ENCODE results near the gene MEPCE. TPM values are rescaled to one million over a fixed set of nuclear protein-coding genes. Genes with fewer than 3 reads are reported as not detected.
A peak's percentile ranks its signal among the peaks of the same experiment; 100 is the strongest.
"Not testable (repeated sequence)": the region's sequence is repeated elsewhere in the genome, so short reads cannot be mapped to it uniquely, and the experiment has no call there.

Gene MEPCE
- total RNA-seq, 1 donor from 2014 or later = 18.5 TPM

- H3K4me3 Mint-ChIP-seq (ENCODE audit: unreplicated experiment) = peak overlapping the region; percentile 89
- peaks cover 8% of the 10 kb centered on the region for H3K4me1 Mint-ChIP-seq (ENCODE audit: low read depth, unreplicated experiment)
- H3K27me3 Mint-ChIP-seq (ENCODE audit: unreplicated experiment) = peaks cover 9% of the 10 kb centered on the region
- no peak for DNase-seq
- H3K36me3 Mint-ChIP-seq (ENCODE audit: unreplicated experiment) = no peaks in the 10 kb centered on the region
- no peak for TF ChIP-seq CTCF (IDR thresholded peaks at IDR 0.05; ENCODE audit: partially characterized antibody, unreplicated experiment)
- H3K9me3 Mint-ChIP-seq (ENCODE audit: unreplicated experiment) = peaks cover 15% of the 10 kb centered on the region
- peak overlapping the region; percentile 10 for H3K27ac Mint-ChIP-seq (ENCODE audit: unreplicated experiment)
These were observed 4.9 kb downstream of the MEPCE start for GRCh38 chr7:100434297-100435144.

GRCh38 chr7:100435401-100436304, 6.0 kb downstream of the MEPCE start:
- no peaks in the 10 kb centered on the region for H3K36me3 Mint-ChIP-seq (ENCODE audit: unreplicated experiment)

GRCh38 chr7:100437150-100438100, 7.8 kb downstream of the MEPCE start:
- peaks cover 8% of the 10 kb centered on the region for H3K4me1 Mint-ChIP-seq (ENCODE audit: low read depth, unreplicated experiment)

More at GRCh38 chr7:100435401-100436304, 6.0 kb downstream of the MEPCE start:
- Mint-ChIP-seq H3K4me1 (ENCODE audit: low read depth, unreplicated experiment) (peaks cover 8% of the 10 kb centered on the region), H3K9me3 (ENCODE audit: unreplicated experiment) (peaks cover 12% of the 10 kb centered on the region), H3K27ac (ENCODE audit: unreplicated experiment) (no peak overlapping the region), H3K4me3 (ENCODE audit: unreplicated experiment) (peak overlapping the region; percentile 91), H3K27me3 (ENCODE audit: unreplicated experiment) (peaks cover 5% of the 10 kb centered on the region)
- TF ChIP-seq CTCF (IDR thresholded peaks at IDR 0.05; ENCODE audit: partially characterized antibody, unreplicated experiment) = no peak
- DNase-seq = peak; percentile 46

GRCh38 chr7:100438172-100438571, 8.5 kb downstream of the MEPCE start:
- peaks cover 8% of the 10 kb centered on the region for H3K9me3 Mint-ChIP-seq (ENCODE audit: unreplicated experiment)
- H3K27ac Mint-ChIP-seq (ENCODE audit: unreplicated experiment) = no peak overlapping the region
- H3K4me3 Mint-ChIP-seq (ENCODE audit: unreplicated experiment) = no peak overlapping the region
- peaks cover 5% of the 10 kb centered on the region for H3K27me3 Mint-ChIP-seq (ENCODE audit: unreplicated experiment)
- peaks cover 8% of the 10 kb centered on the region for H3K4me1 Mint-ChIP-seq (ENCODE audit: low read depth, unreplicated experiment)
- H3K36me3 Mint-ChIP-seq (ENCODE audit: unreplicated experiment) = no peaks in the 10 kb centered on the region
- DNase-seq = no peak
- TF ChIP-seq CTCF (IDR thresholded peaks at IDR 0.05; ENCODE audit: partially characterized antibody, unreplicated experiment) = no peak

More at GRCh38 chr7:100437150-100438100, 7.8 kb downstream of the MEPCE start:
- peak overlapping the region; percentile 46 for H3K4me3 Mint-ChIP-seq (ENCODE audit: unreplicated experiment)
- no peaks in the 10 kb centered on the region for H3K36me3 Mint-ChIP-seq (ENCODE audit: unreplicated experiment)
- peaks cover 10% of the 10 kb centered on the region for H3K9me3 Mint-ChIP-seq (ENCODE audit: unreplicated experiment)
- H3K27me3 Mint-ChIP-seq (ENCODE audit: unreplicated experiment) = peaks cover 4% of the 10 kb centered on the region
- H3K27ac Mint-ChIP-seq (ENCODE audit: unreplicated experiment) = peak overlapping the region; percentile 33
- no peak for TF ChIP-seq CTCF (IDR thresholded peaks at IDR 0.05; ENCODE audit: partially characterized antibody, unreplicated experiment)
- DNase-seq = no peak

GRCh38 chr7:100438731-100439130, 9.1 kb downstream of the MEPCE start:
- not testable (repeated sequence) for H3K27me3 Mint-ChIP-seq (ENCODE audit: unreplicated experiment); H3K36me3 Mint-ChIP-seq (ENCODE audit: unreplicated experiment); H3K4me1 Mint-ChIP-seq (ENCODE audit: low read depth, unreplicated experiment); DNase-seq; H3K27ac Mint-ChIP-seq (ENCODE audit: unreplicated experiment); H3K4me3 Mint-ChIP-seq (ENCODE audit: unreplicated experiment); H3K9me3 Mint-ChIP-seq (ENCODE audit: unreplicated experiment)

GRCh38 chr7:100439244-100439643, 9.6 kb downstream of the MEPCE start:
- not testable (repeated sequence) for H3K4me1 Mint-ChIP-seq (ENCODE audit: low read depth, unreplicated experiment); H3K27me3 Mint-ChIP-seq (ENCODE audit: unreplicated experiment); H3K9me3 Mint-ChIP-seq (ENCODE audit: unreplicated experiment); DNase-seq; H3K27ac Mint-ChIP-seq (ENCODE audit: unreplicated experiment); H3K4me3 Mint-ChIP-seq (ENCODE audit: unreplicated experiment); H3K36me3 Mint-ChIP-seq (ENCODE audit: unreplicated experiment)

All from glutamatergic neuron (in vitro differentiated cells).